Measurements from ENCODE around the gene FAM50A. TPM values are rescaled to one million over a fixed set of nuclear protein-coding genes. Genes with fewer than 3 reads are reported as not detected.

The FAM50A gene
- total RNA-seq, 1 donor from 2014 or later = 92.2 TPM

DNA sequence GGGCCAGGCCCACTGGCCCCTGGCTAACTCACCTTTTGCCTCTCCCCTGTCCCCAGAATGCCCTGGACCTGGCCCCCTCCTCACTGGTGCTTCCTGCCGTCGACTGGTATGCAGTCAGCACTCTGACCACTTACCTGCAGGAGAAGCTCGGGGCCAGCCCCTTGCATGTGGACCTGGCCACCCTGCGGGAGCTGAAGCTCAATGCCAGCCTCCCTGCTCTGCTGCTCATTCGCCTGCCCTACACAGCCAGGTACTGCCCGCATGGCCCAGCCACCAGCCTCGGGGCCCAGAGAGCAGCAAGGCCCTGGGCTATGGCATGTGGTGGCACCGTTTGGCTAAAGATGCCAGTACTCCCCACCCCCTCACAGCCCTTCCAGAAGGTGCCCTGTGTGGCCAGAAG lies 11.7 kb upstream of the FAM50A start:
- DNase-seq (ENCODE audit: extremely low spot score, unreplicated experiment) = no peak
- Mint-ChIP-seq H3K4me1 (ENCODE audit: unreplicated experiment) (peaks cover 23% of the 10 kb centered on the region), H3K27ac (ENCODE audit: unreplicated experiment) (no peak overlapping the region), H3K27me3 (ENCODE audit: unreplicated experiment) (no peaks in the 10 kb centered on the region), H3K36me3 (ENCODE audit: unreplicated experiment) (no peaks in the 10 kb centered on the region), H3K9me3 (ENCODE audit: unreplicated experiment) (peaks cover 4% of the 10 kb centered on the region), H3K4me3 (ENCODE audit: unreplicated experiment) (no peak overlapping the region)
- TF ChIP-seq, protein P1, sequence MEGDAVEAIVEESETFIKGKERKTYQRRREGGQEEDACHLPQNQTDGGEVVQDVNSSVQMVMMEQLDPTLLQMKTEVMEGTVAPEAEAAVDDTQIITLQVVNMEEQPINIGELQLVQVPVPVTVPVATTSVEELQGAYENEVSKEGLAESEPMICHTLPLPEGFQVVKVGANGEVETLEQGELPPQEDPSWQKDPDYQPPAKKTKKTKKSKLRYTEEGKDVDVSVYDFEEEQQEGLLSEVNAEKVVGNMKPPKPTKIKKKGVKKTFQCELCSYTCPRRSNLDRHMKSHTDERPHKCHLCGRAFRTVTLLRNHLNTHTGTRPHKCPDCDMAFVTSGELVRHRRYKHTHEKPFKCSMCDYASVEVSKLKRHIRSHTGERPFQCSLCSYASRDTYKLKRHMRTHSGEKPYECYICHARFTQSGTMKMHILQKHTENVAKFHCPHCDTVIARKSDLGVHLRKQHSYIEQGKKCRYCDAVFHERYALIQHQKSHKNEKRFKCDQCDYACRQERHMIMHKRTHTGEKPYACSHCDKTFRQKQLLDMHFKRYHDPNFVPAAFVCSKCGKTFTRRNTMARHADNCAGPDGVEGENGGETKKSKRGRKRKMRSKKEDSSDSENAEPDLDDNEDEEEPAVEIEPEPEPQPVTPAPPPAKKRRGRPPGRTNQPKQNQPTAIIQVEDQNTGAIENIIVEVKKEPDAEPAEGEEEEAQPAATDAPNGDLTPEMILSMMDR (IDR thresholded peaks at IDR 0.05) = no peak

DNA sequence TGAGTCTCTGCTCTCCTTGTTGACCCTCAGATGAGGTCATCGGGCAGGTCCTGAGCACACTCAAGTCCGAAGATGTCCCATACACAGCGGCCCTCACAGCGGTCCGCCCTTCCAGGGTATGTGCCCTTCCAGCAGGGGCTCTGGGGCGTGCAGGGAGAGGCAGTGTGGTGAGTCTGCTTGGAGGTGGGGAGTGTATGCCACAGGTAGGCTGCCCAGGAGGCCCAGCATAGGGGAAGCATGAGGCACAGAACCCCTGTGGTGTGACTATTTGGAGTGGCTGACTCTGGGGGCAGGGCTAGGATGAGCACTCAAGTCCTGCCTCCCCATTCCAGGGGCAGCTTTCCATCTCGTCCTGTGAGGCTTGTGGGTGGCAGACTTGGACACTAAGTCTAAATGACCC lies 10.3 kb upstream of the FAM50A start:
- TF ChIP-seq, protein P1 (IDR thresholded peaks at IDR 0.05) = no peak
- Mint-ChIP-seq H3K4me3 (ENCODE audit: unreplicated experiment) (no peak overlapping the region), H3K9me3 (ENCODE audit: unreplicated experiment) (peaks cover 4% of the 10 kb centered on the region), H3K4me1 (ENCODE audit: unreplicated experiment) (peaks cover 22% of the 10 kb centered on the region), H3K36me3 (ENCODE audit: unreplicated experiment) (no peaks in the 10 kb centered on the region), H3K27ac (ENCODE audit: unreplicated experiment) (no peak overlapping the region), H3K27me3 (ENCODE audit: unreplicated experiment) (no peaks in the 10 kb centered on the region)
- DNase-seq (ENCODE audit: extremely low spot score, unreplicated experiment) = no peak

DNA sequence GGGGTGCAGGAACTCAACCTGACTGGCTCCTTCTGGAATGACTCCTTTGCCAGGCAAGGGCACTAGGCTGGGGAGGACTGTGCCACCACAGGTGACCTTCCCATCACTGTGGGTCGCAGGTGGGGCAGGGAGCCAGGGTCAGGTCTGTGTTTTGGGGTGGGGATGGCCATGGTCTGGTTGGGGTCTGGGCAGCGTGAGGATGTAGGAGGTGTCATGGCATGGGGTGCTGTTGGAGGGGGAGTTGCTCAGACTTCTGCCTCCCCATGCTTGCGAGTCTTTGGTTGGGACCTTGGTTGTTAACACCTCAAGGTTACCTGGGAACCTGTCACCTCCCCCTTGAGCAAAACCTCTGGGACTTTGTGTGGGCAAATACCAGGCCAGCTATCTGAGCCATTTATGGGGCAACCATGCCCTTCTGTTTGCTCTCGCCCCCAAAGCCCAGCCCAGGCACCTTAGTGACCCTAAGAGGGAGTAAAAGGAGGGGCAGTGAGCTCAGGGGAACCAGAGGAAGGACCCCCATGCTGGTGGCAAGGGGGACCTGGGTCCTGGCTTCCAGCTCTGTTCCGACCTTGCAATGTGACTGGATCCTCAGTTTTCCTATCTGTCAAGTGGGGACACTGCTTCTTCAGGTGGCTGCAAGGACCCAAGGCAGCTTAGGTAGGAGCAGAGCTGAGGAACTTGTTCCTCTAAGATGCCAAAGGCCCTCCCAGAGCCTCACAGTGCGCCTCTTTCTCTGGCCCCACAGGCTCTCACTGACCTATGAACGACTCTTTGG lies 9.4 kb upstream of the FAM50A start:
- Mint-ChIP-seq H3K9me3 (ENCODE audit: unreplicated experiment) (peaks cover 4% of the 10 kb centered on the region), H3K36me3 (ENCODE audit: unreplicated experiment) (no peaks in the 10 kb centered on the region), H3K27me3 (ENCODE audit: unreplicated experiment) (no peaks in the 10 kb centered on the region), H3K4me1 (ENCODE audit: unreplicated experiment) (peaks cover 16% of the 10 kb centered on the region), H3K27ac (ENCODE audit: unreplicated experiment) (no peak overlapping the region), H3K4me3 (ENCODE audit: unreplicated experiment) (no peak overlapping the region)
- TF ChIP-seq, protein P1 (IDR thresholded peaks at IDR 0.05) = no peak
- no peak for DNase-seq (ENCODE audit: extremely low spot score, unreplicated experiment)

DNA sequence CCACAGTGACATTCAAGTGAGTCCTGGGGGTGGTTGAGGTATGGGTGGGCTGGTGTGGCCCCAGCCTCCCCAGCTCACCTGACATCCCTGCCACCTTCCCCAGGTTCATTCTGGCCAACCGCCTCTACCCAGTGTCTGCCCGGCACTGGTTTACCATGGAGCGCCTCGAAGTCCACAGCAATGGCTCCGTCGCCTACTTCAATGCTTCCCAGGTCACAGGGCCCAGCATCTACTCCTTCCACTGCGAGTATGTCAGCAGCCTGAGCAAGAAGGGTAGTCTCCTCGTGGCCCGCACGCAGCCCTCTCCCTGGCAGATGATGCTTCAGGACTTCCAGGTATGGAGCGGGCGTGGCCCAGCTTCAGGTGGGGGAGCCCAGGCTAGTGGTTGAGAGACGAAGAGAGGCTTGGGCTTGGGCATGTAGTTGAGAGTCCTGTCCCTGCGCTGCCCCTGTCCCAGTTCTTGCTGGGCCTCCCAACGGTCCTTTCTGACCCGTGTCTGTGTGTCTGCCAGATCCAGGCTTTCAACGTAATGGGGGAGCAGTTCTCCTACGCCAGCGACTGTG lies 8.7 kb upstream of the FAM50A start:
- peak overlapping the region; percentile 27 for H3K27ac Mint-ChIP-seq (ENCODE audit: unreplicated experiment)
- H3K27me3 Mint-ChIP-seq (ENCODE audit: unreplicated experiment) = no peaks in the 10 kb centered on the region
- H3K36me3 Mint-ChIP-seq (ENCODE audit: unreplicated experiment) = no peaks in the 10 kb centered on the region
- H3K4me3 Mint-ChIP-seq (ENCODE audit: unreplicated experiment) = no peak overlapping the region
- peaks cover 14% of the 10 kb centered on the region for H3K4me1 Mint-ChIP-seq (ENCODE audit: unreplicated experiment)
- peak; percentile 78 for DNase-seq (ENCODE audit: extremely low spot score, unreplicated experiment)
- TF ChIP-seq, protein P1 (IDR thresholded peaks at IDR 0.05) = no peak
- peaks cover 4% of the 10 kb centered on the region for H3K9me3 Mint-ChIP-seq (ENCODE audit: unreplicated experiment)

DNA sequence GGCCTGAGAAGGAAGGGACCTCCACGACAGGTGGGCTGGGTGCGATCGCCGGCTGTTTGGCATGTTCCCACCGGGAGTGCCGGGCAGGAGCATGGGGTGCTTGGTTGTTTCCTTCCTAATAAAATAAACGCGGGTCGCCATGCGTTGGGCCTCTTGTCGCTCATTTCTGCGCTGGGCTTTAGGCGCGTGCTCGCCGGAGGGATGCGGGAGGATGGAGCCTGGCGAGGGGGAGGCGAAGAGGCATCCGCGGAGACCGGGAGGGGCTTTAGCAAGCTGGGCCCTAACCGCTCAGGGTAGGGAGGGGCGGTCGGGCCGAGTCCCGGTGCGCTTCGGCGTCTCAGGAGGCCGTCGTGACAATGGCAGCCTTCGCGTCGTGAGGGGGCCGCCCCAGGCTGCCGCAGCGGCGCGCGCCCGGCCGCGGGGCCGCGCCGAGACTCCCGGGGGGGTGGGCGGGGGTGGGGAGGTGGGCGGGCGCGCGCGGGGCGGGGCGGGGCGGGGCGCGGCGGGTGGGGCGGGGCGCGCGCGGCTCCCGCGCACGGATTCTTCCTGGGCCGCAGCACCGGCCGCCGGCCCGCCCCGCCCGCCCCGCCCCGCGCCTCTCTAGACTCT lies 7.5 kb upstream of the FAM50A start:
- peak; percentile 85 for DNase-seq (ENCODE audit: extremely low spot score, unreplicated experiment)
- peak overlapping the region; percentile 81 for H3K27ac Mint-ChIP-seq (ENCODE audit: unreplicated experiment)
- peaks cover under 1% of the 10 kb centered on the region for H3K36me3 Mint-ChIP-seq (ENCODE audit: unreplicated experiment)
- H3K9me3 Mint-ChIP-seq (ENCODE audit: unreplicated experiment) = no peaks in the 10 kb centered on the region
- H3K4me3 Mint-ChIP-seq (ENCODE audit: unreplicated experiment) = peak overlapping the region; percentile 73
- TF ChIP-seq, protein P1 (IDR thresholded peaks at IDR 0.05) = no peak
- peaks cover 8% of the 10 kb centered on the region for H3K4me1 Mint-ChIP-seq (ENCODE audit: unreplicated experiment)
- H3K27me3 Mint-ChIP-seq (ENCODE audit: unreplicated experiment) = no peaks in the 10 kb centered on the region

All from osteocyte (in vitro differentiated cells).